Left lung (tissue), 10 donors: ENCODE measurements around the gene CAMTA1. TPM values are rescaled to one million over a fixed set of nuclear protein-coding genes. Genes with fewer than 3 reads are reported as not detected.

Source experiments
- ATAC-seq: fragments of 200-7000 bp; cut with Tn5 transposase; one replicate; pipeline ENCODE4 v1.9.1; 2020; ENCODE audit warnings: moderate library complexity
- DNase-seq, 4 donors: peaks; one replicate each; pipeline ENCODE4 v3.0.0-alpha.2; 2013 to 2020
- H3K27ac ChIP-seq, 2 donors: fragments of 200-600 bp; sonication (generic) in 1 of 2; one replicate each; pipeline versions ENCODE4 v1.5.0 to v1.8.0; 2020 to 2021
- H3K27me3 ChIP-seq, 2 donors: fragments of 200-600 bp; sonication (generic) in 1 of 2; one replicate each; pipeline versions ENCODE4 v1.5.0 to v1.8.0; 2020 to 2021
- H3K36me3 ChIP-seq, 2 donors: fragments of 200-600 bp; sonication (generic) in 1 of 2; one replicate each; pipeline versions ENCODE4 v1.5.0 to v1.8.0; 2020 to 2021
- H3K4me1 ChIP-seq, 2 donors: fragments of 200-600 bp; one replicate each; pipeline ENCODE4 v1.8.0; 2021
- H3K4me3 ChIP-seq, 2 donors: fragments of 200-600 bp; sonication (generic) in 1 of 2; one replicate each; pipeline versions ENCODE4 v1.5.0 to v1.8.0; 2020 to 2021; ENCODE audit warnings: mild to moderate bottlenecking in 1 of 2
- H3K9me3 ChIP-seq, 2 donors: fragments of 200-600 bp; sonication (generic) in 1 of 2; one replicate each; pipeline versions ENCODE4 v1.5.0 to v1.8.0; 2020 to 2021
- intact Hi-C, 2 donors: fragments of 100-400 bp; cut with DNase I; formaldehyde crosslinking; loops; one replicate each; pipeline versions ENCODE4 v1.11.2 to v1.14.2; 2022
- polyA plus RNA-seq, 6 donors: library from polyadenylated mRNA; unstranded; fragments of 120-200 nt; gene quantifications; one replicate each; pipeline ENCODE4 v1.2.1, GENCODE V29; 2013; ENCODE audit not compliant: insufficient read length in 6 of 6
- total RNA-seq, 2 donors: library from RNA; stranded (reverse); fragmentation: NEBNext Ultra II Directional; extraction: Animal tissue kit (Norgen Biotek cat#: 25700); gene quantifications; one replicate each; pipeline ENCODE4 v1.2.1, GENCODE V29; 2021
- TF ChIP-seq, protein P1 (sequence below), 2 donors: fragments of 200-600 bp; sonication (generic) in 1 of 2; IDR thresholded peaks; one replicate each; pipeline versions ENCODE4 v1.5.0 to v1.8.0; 2021; ENCODE audit warnings: antibody characterized with exemption in 2 of 2
- donor health status: DM: no; HTN: yes; CAD: no.
- donor health status: DM: no; HTN: no; CAD: no.

CAMTA1 gene
- total and polyA plus RNA-seq, 8 donors: 42.7 to 69.1 (median 49.4) TPM

DNA sequence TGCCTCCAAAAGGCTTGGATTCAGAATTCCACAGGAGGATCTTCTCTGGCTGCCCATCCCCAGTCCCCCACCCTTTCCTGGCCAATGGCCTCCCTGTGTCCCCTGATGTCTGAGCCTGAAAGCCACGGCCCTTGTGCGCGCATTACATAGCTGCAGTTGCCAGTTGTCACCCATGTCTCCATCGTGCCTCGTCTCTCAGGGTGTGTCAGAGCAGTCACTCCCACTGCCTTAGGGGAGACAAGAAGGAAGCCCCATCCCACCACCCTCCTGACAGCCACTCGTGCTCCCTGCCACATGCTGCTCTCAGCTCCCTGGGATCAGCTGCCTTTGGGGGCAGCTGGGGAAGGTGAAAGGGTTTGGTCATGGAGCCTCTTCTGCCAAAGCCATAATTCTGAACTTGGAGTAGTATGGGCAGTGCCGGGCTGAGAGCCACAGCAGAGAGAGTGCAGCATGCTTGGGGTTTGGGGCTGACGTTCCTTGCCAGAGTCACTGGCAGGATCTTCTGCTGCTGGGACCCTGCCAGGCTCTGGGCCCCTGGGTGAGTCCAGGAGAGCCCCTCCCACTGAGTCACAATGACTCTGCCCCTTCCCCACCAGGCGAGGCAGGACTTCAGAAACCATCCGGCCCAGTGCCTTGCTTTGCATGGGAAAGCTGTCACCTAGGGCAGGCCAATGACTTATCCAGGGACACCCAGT, 700.0 kb downstream of the CAMTA1 start:
- peak in 1 of 4 donors; percentile 33 for DNase-seq
- intact Hi-C loops: no loop called here

DNA sequence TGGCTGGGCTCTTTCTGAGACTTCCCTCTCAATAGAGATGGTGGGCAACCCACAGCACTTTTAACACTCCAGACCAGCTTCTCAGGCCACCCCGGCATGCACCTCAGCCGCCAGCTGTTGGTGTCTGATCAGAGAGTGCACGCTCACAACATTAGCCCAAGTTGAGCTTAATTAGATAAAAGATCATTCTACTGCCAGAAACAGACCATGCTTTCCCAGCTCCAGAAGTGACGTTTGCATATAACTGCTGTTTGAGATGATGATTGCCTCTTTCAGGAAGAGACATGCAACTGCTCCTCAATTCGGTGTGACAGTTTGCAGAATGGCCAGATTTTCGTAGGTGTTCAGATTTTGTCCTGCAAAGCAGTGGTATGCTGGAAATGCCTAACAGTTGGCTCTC, 700.6 kb downstream of the CAMTA1 start:
- TF ChIP-seq, protein P1, sequence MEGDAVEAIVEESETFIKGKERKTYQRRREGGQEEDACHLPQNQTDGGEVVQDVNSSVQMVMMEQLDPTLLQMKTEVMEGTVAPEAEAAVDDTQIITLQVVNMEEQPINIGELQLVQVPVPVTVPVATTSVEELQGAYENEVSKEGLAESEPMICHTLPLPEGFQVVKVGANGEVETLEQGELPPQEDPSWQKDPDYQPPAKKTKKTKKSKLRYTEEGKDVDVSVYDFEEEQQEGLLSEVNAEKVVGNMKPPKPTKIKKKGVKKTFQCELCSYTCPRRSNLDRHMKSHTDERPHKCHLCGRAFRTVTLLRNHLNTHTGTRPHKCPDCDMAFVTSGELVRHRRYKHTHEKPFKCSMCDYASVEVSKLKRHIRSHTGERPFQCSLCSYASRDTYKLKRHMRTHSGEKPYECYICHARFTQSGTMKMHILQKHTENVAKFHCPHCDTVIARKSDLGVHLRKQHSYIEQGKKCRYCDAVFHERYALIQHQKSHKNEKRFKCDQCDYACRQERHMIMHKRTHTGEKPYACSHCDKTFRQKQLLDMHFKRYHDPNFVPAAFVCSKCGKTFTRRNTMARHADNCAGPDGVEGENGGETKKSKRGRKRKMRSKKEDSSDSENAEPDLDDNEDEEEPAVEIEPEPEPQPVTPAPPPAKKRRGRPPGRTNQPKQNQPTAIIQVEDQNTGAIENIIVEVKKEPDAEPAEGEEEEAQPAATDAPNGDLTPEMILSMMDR (IDR thresholded peaks at IDR 0.05): no peak
- H3K4me1 ChIP-seq: peaks cover 0 to 7% of the 10 kb centered on the region in 2 donors
- H3K9me3 ChIP-seq: no peaks in the 10 kb centered on the region
- H3K27ac ChIP-seq: no peak overlapping the region
- ATAC-seq (no peak), DNase-seq (peak in 2 of 4 donors; percentile 28 to 68)
- intact Hi-C loops: no loop called here
- H3K36me3 ChIP-seq: no peaks in the 10 kb centered on the region
- no peaks in the 10 kb centered on the region for H3K27me3 ChIP-seq
- H3K4me3 ChIP-seq: no peak overlapping the region

More for the DNA sequence above, 700.0 kb downstream of the CAMTA1 start:
- Histone ChIP-seq H3K4me1 (peaks cover 0 to 3% of the 10 kb centered on the region in 2 donors), H3K27me3 (no peaks in the 10 kb centered on the region), H3K9me3 (no peaks in the 10 kb centered on the region), H3K27ac (no peak overlapping the region), H3K4me3 (no peak overlapping the region), H3K36me3 (no peaks in the 10 kb centered on the region)
- TF ChIP-seq, protein P1 (IDR thresholded peaks at IDR 0.05): no peak
- ATAC-seq: no peak

DNA sequence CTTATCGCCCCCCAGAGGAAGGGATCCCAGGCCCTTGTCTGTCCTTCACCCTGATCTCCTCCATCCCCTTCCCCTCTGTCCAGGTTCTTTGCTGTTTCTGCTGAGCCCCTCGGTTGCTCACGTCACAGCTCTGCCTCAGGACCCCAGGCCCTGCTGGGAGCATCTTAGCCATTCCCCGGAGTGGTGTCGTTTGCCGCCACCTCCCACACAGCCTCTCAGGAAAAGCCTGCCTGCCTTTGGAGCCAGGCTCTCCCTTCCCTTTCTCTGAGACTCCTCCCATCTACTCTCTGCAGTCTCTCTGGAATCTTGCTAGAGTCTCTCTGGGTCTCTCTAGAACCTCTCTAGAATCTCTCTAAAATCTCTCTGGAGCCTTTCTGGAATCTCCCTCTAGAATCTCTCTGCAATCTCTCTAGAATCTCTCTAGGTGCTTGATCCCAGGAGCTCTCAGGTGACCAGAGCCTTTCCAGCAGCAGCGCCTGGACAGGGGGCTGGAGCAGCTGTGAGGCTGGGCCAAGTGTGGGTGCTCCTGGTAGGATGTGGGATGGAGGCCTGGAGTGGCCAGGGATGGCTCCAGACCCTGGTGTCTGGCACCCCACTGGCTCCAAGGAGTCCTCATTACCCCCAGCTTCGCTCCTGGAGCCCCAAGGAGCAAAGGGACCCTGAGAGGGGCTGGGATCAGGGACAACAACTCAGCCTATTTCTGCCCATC, 702.7 kb downstream of the CAMTA1 start:
- no peak overlapping the region for H3K4me3 ChIP-seq
- H3K4me1 ChIP-seq: peaks cover 0 to 19% of the 10 kb centered on the region in 2 donors
- no peak overlapping the region for H3K27ac ChIP-seq
- DNase-seq: peak in 1 of 4 donors; percentile 55
- intact Hi-C loops: no loop called here
- no peaks in the 10 kb centered on the region for H3K27me3 ChIP-seq
- no peak for ATAC-seq
- no peaks in the 10 kb centered on the region for H3K9me3 ChIP-seq
- TF ChIP-seq, protein P1 (IDR thresholded peaks at IDR 0.05): no peak
- H3K36me3 ChIP-seq: no peaks in the 10 kb centered on the region

DNA sequence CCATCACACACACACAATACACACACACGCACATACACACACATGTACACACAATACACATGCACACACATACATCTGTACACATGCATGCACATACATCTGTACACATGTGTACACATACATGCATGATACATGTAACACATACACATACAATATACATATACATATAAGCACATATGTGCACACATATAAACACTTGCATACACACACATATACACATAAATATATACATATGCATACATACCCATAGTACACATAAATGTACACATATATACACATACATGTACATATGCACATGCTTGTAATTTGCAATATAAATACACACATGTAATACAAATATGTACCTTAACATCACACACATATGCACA, 703.2 kb downstream of the CAMTA1 start:
- Histone ChIP-seq H3K27ac (no peak overlapping the region), H3K4me3 (no peak overlapping the region), H3K27me3 (no peaks in the 10 kb centered on the region), H3K4me1 (peaks cover 0 to 19% of the 10 kb centered on the region in 2 donors), H3K9me3 (no peaks in the 10 kb centered on the region), H3K36me3 (no peaks in the 10 kb centered on the region)
- intact Hi-C loops: no loop called here
- no peak for DNase-seq
- ATAC-seq: no peak
- TF ChIP-seq, protein P1 (IDR thresholded peaks at IDR 0.05): no peak

DNA sequence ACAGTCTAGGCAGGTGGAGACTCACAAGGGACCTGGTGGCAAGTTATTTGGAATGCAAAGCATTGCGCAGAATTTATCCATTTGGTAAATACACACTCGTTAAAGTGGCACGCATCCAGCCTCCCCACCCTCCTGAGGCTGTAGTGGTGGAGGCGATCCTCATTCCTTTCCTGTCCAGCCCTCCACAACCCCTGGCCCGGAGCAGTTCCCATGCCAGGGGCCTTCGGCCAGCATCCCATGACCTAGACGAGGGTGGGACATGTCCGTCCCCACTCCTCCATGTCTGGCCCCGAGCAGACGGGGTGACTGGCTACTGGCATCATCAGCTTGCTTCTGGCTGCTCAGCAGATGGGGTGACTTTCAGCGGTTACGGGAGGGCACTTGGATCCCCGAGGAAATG, 704.3 kb downstream of the CAMTA1 start:
- H3K27ac ChIP-seq: no peak overlapping the region
- H3K27me3 ChIP-seq: no peaks in the 10 kb centered on the region
- no peaks in the 10 kb centered on the region for H3K9me3 ChIP-seq
- ATAC-seq (no peak), DNase-seq (peak in 2 of 4 donors; percentile 48 to 67)
- TF ChIP-seq, protein P1 (IDR thresholded peaks at IDR 0.05): no peak
- H3K4me3 ChIP-seq: no peak overlapping the region
- H3K4me1 ChIP-seq: peaks cover 0 to 19% of the 10 kb centered on the region in 2 donors
- no peaks in the 10 kb centered on the region for H3K36me3 ChIP-seq
- intact Hi-C loops: no loop called here
